LNCaP clone FGC (cell line): ENCODE measurements around the gene STAU1.
"Not testable (repeated sequence)": the region's sequence is repeated elsewhere in the genome, so short reads cannot be mapped to it uniquely, and the experiment has no call there.

Experiments
- DNase-seq: peaks from one replicate; pipeline ENCODE4 v3.0.0-alpha.2; 2011; ENCODE audit warnings: low read depth
- H3K4me3 ChIP-seq: 2 replicates; pipeline ENCODE4 v1.5.1; 2011; ENCODE audit warnings: mild to moderate bottlenecking, low read depth, low read length, control low read depth
- CTCF ChIP-seq: IDR thresholded peaks from 2 replicates; pipeline ENCODE4 v1.5.1; 2012; ENCODE audit warnings: mild to moderate bottlenecking; ENCODE audit not compliant: control insufficient read depth, insufficient read depth; ENCODE audit errors: extremely low read depth

Gene STAU1

GRCh38 chr20:49207076-49207475, 18.9 kb upstream of the STAU1 start:
- no peak overlapping the region for H3K4me3 ChIP-seq
- no peak for DNase-seq
- no peak for TF ChIP-seq CTCF

- no peak for TF ChIP-seq CTCF
- H3K4me3 ChIP-seq = no peak overlapping the region
- DNase-seq = no peak
Measured at GRCh38 chr20:49203746-49204145, 15.6 kb upstream of the STAU1 start.

- TF ChIP-seq CTCF = no peak
- DNase-seq = no peak
- H3K4me3 ChIP-seq = no peak overlapping the region
Measured at GRCh38 chr20:49203011-49203410, 14.9 kb upstream of the STAU1 start.

- TF ChIP-seq CTCF = no peak
- DNase-seq = no peak
Measured at GRCh38 chr20:49199729-49200293, 11.7 kb upstream of the STAU1 start.

GRCh38 chr20:49192944-49193518, 4.9 kb upstream of the STAU1 start:
- not testable (repeated sequence) for H3K4me3 ChIP-seq, DNase-seq

More at GRCh38 chr20:49199729-49200293, 11.7 kb upstream of the STAU1 start:
- H3K4me3 ChIP-seq = no peak overlapping the region

- DNase-seq = no peak
- peak overlapping the region; percentile 77 for H3K4me3 ChIP-seq
- no peak for TF ChIP-seq CTCF
Measured at GRCh38 chr20:49187330-49187850, 744 bp downstream of the STAU1 start.

GRCh38 chr20:49186535-49187329, 1.4 kb downstream of the STAU1 start:
- no peak for TF ChIP-seq CTCF
- DNase-seq = no peak

More at GRCh38 chr20:49186535-49187329, 1.4 kb downstream of the STAU1 start:
- peak overlapping the region; percentile 77 for H3K4me3 ChIP-seq
